IgD-negative memory B cell (primary cell): Measurements from ENCODE around the gene CCDC57. TPM values are rescaled to one million over a fixed set of nuclear protein-coding genes. Genes with fewer than 3 reads are reported as not detected.
"Not testable (repeated sequence)": the region's sequence is repeated elsewhere in the genome, so short reads cannot be mapped to it uniquely, and the experiment has no call there.

Experiments used
- H3K27ac Mint-ChIP-seq, 3 donors: one replicate each; pipeline ENCODE4 v1.8.0; 2020 to 2022; ENCODE audit warnings: mild to moderate bottlenecking in 3 of 3, mixed read lengths in 3 of 3, moderate library complexity in 1 of 3
- H3K27me3 Mint-ChIP-seq: one replicate; pipeline ENCODE4 v1.8.0; 2021; ENCODE audit warnings: mixed read lengths
- H3K36me3 Mint-ChIP-seq: one replicate; pipeline ENCODE4 v1.8.0; 2020; ENCODE audit warnings: mild to moderate bottlenecking, mixed read lengths
- H3K4me1 Mint-ChIP-seq, 3 donors: one replicate each; pipeline ENCODE4 v1.8.0; 2020 to 2022; ENCODE audit warnings: mixed read lengths in 3 of 3, mild to moderate bottlenecking in 1 of 3
- H3K4me3 Mint-ChIP-seq, 4 donors: one replicate each; pipeline ENCODE4 v1.8.0; 2020 to 2022; ENCODE audit warnings: mild to moderate bottlenecking in 4 of 4, mixed read lengths in 4 of 4, moderate library complexity in 3 of 4
- H3K9me3 Mint-ChIP-seq, 3 donors: one replicate each; pipeline ENCODE4 v1.8.0; 2020 to 2021; ENCODE audit warnings: mixed read lengths in 3 of 3, mild to moderate bottlenecking in 1 of 3
- polyA plus RNA-seq: library from polyadenylated mRNA; unstranded; fragments of 300-500 nt; fragmentation: Illumina TruSeq; gene quantifications from one replicate; pipeline ENCODE4 v1.2.3, GENCODE V29; 2021

Gene CCDC57
- polyA plus RNA-seq, 1 donor from 2014 or later: 34.1 TPM

GRCh38 chr17:82214012-82214628 lies 1.5 kb upstream of the CCDC57 start:
- no peaks in the 10 kb centered on the region for H3K36me3 Mint-ChIP-seq
- H3K27ac Mint-ChIP-seq: peak overlapping the region; percentile 59 to 95 (median 91)
- no peaks in the 10 kb centered on the region for H3K9me3 Mint-ChIP-seq
- H3K4me1 Mint-ChIP-seq: peaks cover 0 to 23% (median 21%) of the 10 kb centered on the region in 3 donors
- H3K27me3 Mint-ChIP-seq: no peaks in the 10 kb centered on the region
- peak overlapping the region; percentile 46 to 85 (median 76) for H3K4me3 Mint-ChIP-seq

- H3K4me1 Mint-ChIP-seq: peaks cover 4 to 27% (median 21%) of the 10 kb centered on the region in 3 donors
- peak overlapping the region; percentile 83 to 86 (median 84) for H3K4me3 Mint-ChIP-seq
Observed at GRCh38 chr17:82213251-82214011, 789 bp upstream of the CCDC57 start.

GRCh38 chr17:82210655-82211054 lies 2.0 kb downstream of the CCDC57 start:
- not testable (repeated sequence) for H3K9me3 Mint-ChIP-seq, H3K36me3 Mint-ChIP-seq, H3K27ac Mint-ChIP-seq, H3K27me3 Mint-ChIP-seq, H3K4me3 Mint-ChIP-seq
- H3K4me1 Mint-ChIP-seq: peaks cover 10 to 23% (median 17%) of the 10 kb centered on the region in 3 donors

More at GRCh38 chr17:82213251-82214011, 789 bp upstream of the CCDC57 start:
- H3K36me3 Mint-ChIP-seq: no peaks in the 10 kb centered on the region
- H3K27ac Mint-ChIP-seq: peak overlapping the region; percentile 83 to 95 (median 91)
- no peaks in the 10 kb centered on the region for H3K27me3 Mint-ChIP-seq
- H3K9me3 Mint-ChIP-seq: no peaks in the 10 kb centered on the region

- peaks cover 8 to 15% (median 11%) of the 10 kb centered on the region in 3 donors for H3K4me1 Mint-ChIP-seq
- peak overlapping the region; percentile 81 to 96 (median 92) for H3K27ac Mint-ChIP-seq
- peaks cover 2% of the 10 kb centered on the region for H3K36me3 Mint-ChIP-seq
- H3K4me3 Mint-ChIP-seq: peak overlapping the region in 3 of 4 donors; percentile 8 to 82 (median 57)
- no peaks in the 10 kb centered on the region for H3K9me3 Mint-ChIP-seq
- no peaks in the 10 kb centered on the region for H3K27me3 Mint-ChIP-seq
Observed at GRCh38 chr17:82205720-82206508, 6.7 kb downstream of the CCDC57 start.

GRCh38 chr17:82204831-82205719 lies 7.6 kb downstream of the CCDC57 start:
- peaks cover 8 to 15% (median 11%) of the 10 kb centered on the region in 3 donors for H3K4me1 Mint-ChIP-seq

GRCh38 chr17:82203920-82204319 lies 8.7 kb downstream of the CCDC57 start:
- Mint-ChIP-seq H3K4me1 (peaks cover 8 to 14% (median 10%) of the 10 kb centered on the region in 3 donors), H3K4me3 (no peak overlapping the region)

More at GRCh38 chr17:82204831-82205719, 7.6 kb downstream of the CCDC57 start:
- Mint-ChIP-seq H3K4me3 (no peak overlapping the region), H3K27me3 (no peaks in the 10 kb centered on the region), H3K9me3 (no peaks in the 10 kb centered on the region), H3K36me3 (peaks cover 2% of the 10 kb centered on the region), H3K27ac (peak overlapping the region in 1 of 3 donors; percentile 96)

GRCh38 chr17:82202981-82203380 lies 9.7 kb downstream of the CCDC57 start:
- Mint-ChIP-seq H3K36me3 (peaks cover 2% of the 10 kb centered on the region), H3K27ac (no peak overlapping the region), H3K27me3 (no peaks in the 10 kb centered on the region), H3K4me3 (no peak overlapping the region), H3K4me1 (peaks cover 12 to 16% (median 12%) of the 10 kb centered on the region in 3 donors), H3K9me3 (no peaks in the 10 kb centered on the region)

More at GRCh38 chr17:82203920-82204319, 8.7 kb downstream of the CCDC57 start:
- Mint-ChIP-seq H3K27me3 (no peaks in the 10 kb centered on the region), H3K36me3 (peaks cover 2% of the 10 kb centered on the region), H3K27ac (no peak overlapping the region), H3K9me3 (no peaks in the 10 kb centered on the region)

GRCh38 chr17:82201498-82201910 lies 11.1 kb downstream of the CCDC57 start:
- no peaks in the 10 kb centered on the region for H3K9me3 Mint-ChIP-seq
- H3K36me3 Mint-ChIP-seq: peaks cover 2% of the 10 kb centered on the region
- no peak overlapping the region for H3K4me3 Mint-ChIP-seq
- H3K4me1 Mint-ChIP-seq: peaks cover 12 to 16% (median 15%) of the 10 kb centered on the region in 3 donors
- H3K27me3 Mint-ChIP-seq: no peaks in the 10 kb centered on the region
- H3K27ac Mint-ChIP-seq: no peak overlapping the region

- Mint-ChIP-seq H3K27ac (no peak overlapping the region), H3K36me3 (peaks cover 2% of the 10 kb centered on the region), H3K4me3 (no peak overlapping the region), H3K27me3 (no peaks in the 10 kb centered on the region), H3K4me1 (peaks cover 9 to 12% (median 11%) of the 10 kb centered on the region in 3 donors), H3K9me3 (no peaks in the 10 kb centered on the region)
Observed at GRCh38 chr17:82200743-82201497, 11.7 kb downstream of the CCDC57 start.

GRCh38 chr17:82200135-82200534 lies 12.5 kb downstream of the CCDC57 start:
- Mint-ChIP-seq H3K4me3 (peak overlapping the region in 1 of 4 donors; percentile 23), H3K4me1 (peaks cover 7 to 8% (median 8%) of the 10 kb centered on the region in 3 donors), H3K27me3 (no peaks in the 10 kb centered on the region), H3K27ac (no peak overlapping the region), H3K36me3 (peaks cover 6% of the 10 kb centered on the region), H3K9me3 (no peaks in the 10 kb centered on the region)

GRCh38 chr17:82199496-82199895 lies 13.1 kb downstream of the CCDC57 start:
- Mint-ChIP-seq H3K36me3 (peaks cover 6% of the 10 kb centered on the region), H3K27ac (no peak overlapping the region), H3K4me3 (no peak overlapping the region), H3K9me3 (no peaks in the 10 kb centered on the region), H3K27me3 (no peaks in the 10 kb centered on the region), H3K4me1 (peaks cover 7 to 8% (median 8%) of the 10 kb centered on the region in 3 donors)

GRCh38 chr17:82198092-82198491 lies 14.6 kb downstream of the CCDC57 start:
- peaks cover 8% of the 10 kb centered on the region for H3K36me3 Mint-ChIP-seq
- peaks cover 7 to 13% (median 8%) of the 10 kb centered on the region in 3 donors for H3K4me1 Mint-ChIP-seq
- no peak overlapping the region for H3K4me3 Mint-ChIP-seq
- no peaks in the 10 kb centered on the region for H3K9me3 Mint-ChIP-seq
- H3K27me3 Mint-ChIP-seq: no peaks in the 10 kb centered on the region
- H3K27ac Mint-ChIP-seq: peak overlapping the region in 1 of 3 donors; percentile 14
